ENCODE data around the gene PAQR8.
A peak's percentile ranks its signal among the peaks of the same experiment; 100 is the strongest.

The PAQR8 gene

GRCh38 chr6:52351879-52352238, 10.1 kb upstream of the PAQR8 start:
- DNase-seq = no peak

GRCh38 chr6:52352239-52353018, 9.5 kb upstream of the PAQR8 start:
- no peak for DNase-seq

- DNase-seq = no peak
Measured at GRCh38 chr6:52356017-52356416, 5.9 kb upstream of the PAQR8 start.

- DNase-seq = no peak
Measured at GRCh38 chr6:52359403-52359802, 2.5 kb upstream of the PAQR8 start.

- no peak for DNase-seq
Measured at GRCh38 chr6:52360028-52360427, 1.9 kb upstream of the PAQR8 start.

GRCh38 chr6:52360601-52361413, 1.1 kb upstream of the PAQR8 start:
- DNase-seq = no peak

- DNase-seq = peak; percentile 13
Measured at GRCh38 chr6:52361414-52361944, 472 bp upstream of the PAQR8 start.

- peak; percentile 42 for DNase-seq
Measured at GRCh38 chr6:52362443-52363227, 684 bp downstream of the PAQR8 start.

GRCh38 chr6:52363228-52363867, 1.4 kb downstream of the PAQR8 start:
- no peak for DNase-seq

- no peak for DNase-seq
Measured at GRCh38 chr6:52364480-52365166, 2.7 kb downstream of the PAQR8 start.

- DNase-seq = no peak
Measured at GRCh38 chr6:52365317-52365716, 3.4 kb downstream of the PAQR8 start.

- DNase-seq = no peak
Measured at GRCh38 chr6:52365866-52366540, 4.1 kb downstream of the PAQR8 start.

GRCh38 chr6:52368002-52368401, 6.1 kb downstream of the PAQR8 start:
- no peak for DNase-seq

GRCh38 chr6:52369234-52369633, 7.3 kb downstream of the PAQR8 start:
- DNase-seq = no peak

- DNase-seq = no peak
Measured at GRCh38 chr6:52371656-52372191, 9.8 kb downstream of the PAQR8 start.

- no peak for DNase-seq
Measured at GRCh38 chr6:52373151-52373690, 11.3 kb downstream of the PAQR8 start.

- no peak for DNase-seq
Measured at GRCh38 chr6:52374247-52374646, 12.3 kb downstream of the PAQR8 start.

GRCh38 chr6:52375780-52376556, 14.0 kb downstream of the PAQR8 start:
- no peak for DNase-seq

GRCh38 chr6:52376763-52377162, 14.8 kb downstream of the PAQR8 start:
- no peak for DNase-seq

All from T-helper 9 cell (primary cell).